Stomach smooth muscle (tissue), 2 donors: Measurements from ENCODE around the gene KRT1.

Experiments
- H3K27ac ChIP-seq: one replicate; pipeline ENCODE4 v1.7.0; 2013; ENCODE audit warnings: mild to moderate bottlenecking, low read length, inconsistent platforms
- H3K27me3 ChIP-seq, 2 donors: one replicate each; pipeline ENCODE4 v1.7.0; 2013; ENCODE audit warnings: low read length in 2 of 2; ENCODE audit not compliant: insufficient read depth in 2 of 2, control insufficient read depth in 1 of 2
- H3K36me3 ChIP-seq, 2 donors: one replicate each; pipeline ENCODE4 v1.7.0; 2013; ENCODE audit warnings: low read length in 2 of 2; ENCODE audit not compliant: control insufficient read depth in 2 of 2, insufficient read depth in 2 of 2
- H3K4me1 ChIP-seq: one replicate; pipeline ENCODE4 v1.7.0; 2013; ENCODE audit warnings: low read length; ENCODE audit not compliant: control insufficient read depth, insufficient read depth
- H3K4me3 ChIP-seq, 2 donors: one replicate each; pipeline ENCODE4 v1.7.0; 2013; ENCODE audit warnings: low read length in 2 of 2
- H3K9ac ChIP-seq, 2 donors: one replicate each; pipeline ENCODE4 v1.7.0; 2013; ENCODE audit warnings: low read length in 2 of 2, mild to moderate bottlenecking in 1 of 2
- H3K9me3 ChIP-seq, 2 donors: one replicate each; pipeline ENCODE4 v1.7.0; 2013; ENCODE audit warnings: low read length in 2 of 2; ENCODE audit not compliant: control insufficient read depth in 2 of 2
- donor health status: healthy.
- donor health status: Pancreatic carcinoma.

The KRT1 gene

DNA sequence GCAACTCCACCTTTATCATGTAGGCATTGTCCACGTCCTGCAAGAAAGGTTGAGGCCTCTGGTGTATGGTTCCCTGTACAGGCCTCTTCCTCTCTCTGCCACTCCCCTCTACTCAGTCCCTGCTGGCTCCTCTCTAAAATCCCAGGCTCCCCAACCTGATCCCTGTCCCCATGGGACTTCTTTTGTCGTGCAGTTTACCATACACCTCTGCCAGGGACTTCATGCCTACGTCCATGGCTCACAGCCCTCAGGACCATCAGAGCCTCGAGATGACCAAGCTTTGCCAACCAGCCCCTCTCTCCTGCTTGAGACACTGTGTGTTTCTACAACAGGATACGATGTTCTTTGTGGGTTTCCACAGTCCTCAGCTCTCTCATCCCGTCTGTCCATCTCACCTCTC lies 31.1 kb downstream of the KRT1 start:
- Histone ChIP-seq H3K9me3 (no peaks in the 10 kb centered on the region), H3K27ac (no peak overlapping the region), H3K4me1 (peaks cover 2% of the 10 kb centered on the region), H3K27me3 (peaks cover 0 to 2% of the 10 kb centered on the region in 2 donors), H3K4me3 (no peak overlapping the region), H3K36me3 (no peaks in the 10 kb centered on the region), H3K9ac (no peak overlapping the region)

GRCh38 chr12:52648012-52648550 lies 32.1 kb downstream of the KRT1 start:
- Histone ChIP-seq H3K4me1 (peaks cover 2% of the 10 kb centered on the region), H3K27me3 (peaks cover 0 to 7% of the 10 kb centered on the region in 2 donors), H3K4me3 (no peak overlapping the region), H3K36me3 (no peaks in the 10 kb centered on the region), H3K9me3 (no peaks in the 10 kb centered on the region), H3K9ac (no peak overlapping the region), H3K27ac (no peak overlapping the region)

- no peak overlapping the region for H3K27ac ChIP-seq
These were observed 32.6 kb downstream of the KRT1 start for GRCh38 chr12:52647601-52648000.

DNA sequence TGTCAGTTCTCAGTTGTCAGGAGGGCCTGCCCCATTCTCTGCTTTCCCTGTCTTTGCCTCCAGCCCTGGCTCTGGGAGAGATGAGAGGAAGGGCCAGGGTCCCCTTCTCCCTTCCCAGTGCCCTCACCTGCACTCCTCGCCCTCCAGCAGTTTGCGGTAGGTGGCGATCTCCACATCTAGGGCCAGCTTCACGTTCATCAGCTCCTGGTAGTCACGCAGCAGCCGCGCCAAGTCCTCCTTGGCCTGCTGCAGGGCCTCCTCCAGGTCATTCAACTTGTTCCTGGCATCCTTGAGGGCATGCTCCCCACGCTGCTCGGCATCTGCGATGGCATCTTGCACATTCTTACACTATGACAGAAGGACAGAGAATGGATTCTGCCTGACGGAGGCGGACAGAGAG lies 33.6 kb downstream of the KRT1 start:
- Histone ChIP-seq H3K27me3 (peaks cover 0 to 10% of the 10 kb centered on the region in 2 donors), H3K4me3 (no peak overlapping the region), H3K27ac (no peak overlapping the region), H3K9ac (no peak overlapping the region), H3K9me3 (no peaks in the 10 kb centered on the region), H3K4me1 (peaks cover 2% of the 10 kb centered on the region), H3K36me3 (no peaks in the 10 kb centered on the region)

More at GRCh38 chr12:52647601-52648000, 32.6 kb downstream of the KRT1 start:
- Histone ChIP-seq H3K4me1 (peaks cover 2% of the 10 kb centered on the region), H3K27me3 (peaks cover 0 to 7% of the 10 kb centered on the region in 2 donors), H3K9me3 (no peaks in the 10 kb centered on the region), H3K4me3 (no peak overlapping the region), H3K36me3 (no peaks in the 10 kb centered on the region), H3K9ac (no peak overlapping the region)

- Histone ChIP-seq H3K9me3 (no peaks in the 10 kb centered on the region), H3K4me3 (no peak overlapping the region)
These were observed 34.2 kb downstream of the KRT1 start for GRCh38 chr12:52645982-52646381.

GRCh38 chr12:52645120-52645761 lies 35.0 kb downstream of the KRT1 start:
- Histone ChIP-seq H3K27ac (no peak overlapping the region), H3K9ac (no peak overlapping the region), H3K27me3 (peaks cover 0 to 10% of the 10 kb centered on the region in 2 donors), H3K4me1 (no peaks in the 10 kb centered on the region), H3K9me3 (no peaks in the 10 kb centered on the region), H3K4me3 (no peak overlapping the region), H3K36me3 (no peaks in the 10 kb centered on the region)

More at GRCh38 chr12:52645982-52646381, 34.2 kb downstream of the KRT1 start:
- H3K36me3 ChIP-seq: no peaks in the 10 kb centered on the region
- no peak overlapping the region for H3K27ac ChIP-seq
- peaks cover 0 to 10% of the 10 kb centered on the region in 2 donors for H3K27me3 ChIP-seq
- peaks cover 2% of the 10 kb centered on the region for H3K4me1 ChIP-seq
- H3K9ac ChIP-seq: no peak overlapping the region

DNA sequence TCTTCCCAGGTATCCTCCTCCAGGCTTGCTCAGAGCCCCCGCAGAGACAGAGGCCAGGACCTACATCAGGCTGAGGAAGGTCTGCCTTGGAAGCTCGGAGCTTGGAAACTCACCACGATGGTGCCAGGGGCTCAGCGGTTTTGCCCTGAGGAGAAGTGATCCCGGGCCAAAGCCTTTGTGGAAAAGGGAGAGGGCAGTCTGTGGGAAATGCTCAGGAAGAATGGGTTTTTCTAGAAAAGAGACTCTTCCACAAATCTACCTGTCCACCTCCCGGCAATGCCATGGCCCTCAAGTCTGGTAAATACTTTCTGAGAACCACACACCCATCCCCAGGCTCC lies 36.2 kb downstream of the KRT1 start:
- H3K9me3 ChIP-seq: no peaks in the 10 kb centered on the region
- no peaks in the 10 kb centered on the region for H3K4me1 ChIP-seq
- no peak overlapping the region for H3K4me3 ChIP-seq
- no peak overlapping the region for H3K27ac ChIP-seq
- H3K36me3 ChIP-seq: no peaks in the 10 kb centered on the region
- no peak overlapping the region for H3K9ac ChIP-seq
- peaks cover 0 to 10% of the 10 kb centered on the region in 2 donors for H3K27me3 ChIP-seq

DNA sequence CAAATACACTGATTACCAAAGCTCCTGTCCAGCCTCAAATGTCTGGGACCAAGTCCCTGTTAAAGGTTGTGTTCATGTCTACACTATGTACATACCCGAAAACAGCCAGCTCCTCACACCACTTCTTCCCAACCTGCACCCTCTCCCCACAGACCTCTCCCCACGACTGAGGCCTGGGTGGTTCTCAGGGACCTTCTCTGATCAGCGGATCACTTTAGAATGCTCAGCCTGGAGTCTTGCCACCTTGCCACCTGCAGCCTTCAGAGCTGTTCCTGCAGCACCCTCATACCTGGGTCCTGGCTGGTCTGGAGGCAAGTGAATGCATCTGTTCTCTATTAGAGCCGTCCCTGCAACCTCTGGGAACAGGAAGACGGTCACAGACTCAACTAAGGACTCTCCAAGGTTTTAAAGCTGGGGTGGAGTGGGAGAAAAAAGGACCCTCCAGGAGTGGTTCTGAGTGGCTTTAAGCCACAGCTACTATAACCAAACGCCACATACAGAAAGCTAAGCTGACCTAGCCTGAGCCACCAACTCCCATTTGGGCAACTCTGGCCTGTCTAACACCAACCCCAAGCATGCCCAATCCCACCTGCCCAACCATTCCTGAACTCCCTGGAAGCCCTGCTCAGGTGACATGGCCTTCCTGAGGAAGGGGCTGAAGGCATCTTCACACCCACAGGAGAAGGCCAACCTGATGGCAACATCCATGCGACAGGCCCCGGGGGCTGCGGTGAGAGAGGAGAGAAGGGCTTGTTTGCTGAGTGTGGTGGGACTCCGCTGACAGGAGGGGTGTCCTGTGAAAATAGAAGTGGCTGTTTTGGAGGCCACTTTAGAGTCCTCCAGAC lies 36.8 kb downstream of the KRT1 start:
- Histone ChIP-seq H3K4me1 (no peaks in the 10 kb centered on the region), H3K27ac (no peak overlapping the region), H3K9ac (no peak overlapping the region), H3K36me3 (no peaks in the 10 kb centered on the region), H3K9me3 (no peaks in the 10 kb centered on the region), H3K27me3 (peaks cover 0 to 10% of the 10 kb centered on the region in 2 donors), H3K4me3 (no peak overlapping the region)

DNA sequence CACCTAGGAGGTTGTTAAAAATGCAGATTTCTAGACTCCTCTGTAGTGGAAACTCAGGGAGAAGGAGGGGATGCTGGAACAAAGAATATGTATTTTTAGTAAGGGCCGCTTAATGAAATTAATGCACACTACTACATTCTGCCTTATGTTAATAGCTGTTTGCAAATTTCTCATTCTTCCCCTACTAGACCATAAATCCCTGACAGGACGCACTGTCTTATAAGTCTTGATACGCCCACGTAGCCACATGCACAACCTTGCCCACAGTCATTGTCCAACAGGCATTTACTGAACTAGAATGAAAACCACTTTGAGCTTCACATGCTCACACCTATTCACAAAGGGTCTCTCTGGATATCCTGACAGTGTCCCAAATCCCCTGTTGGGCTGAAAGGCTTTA lies 38.7 kb downstream of the KRT1 start:
- Histone ChIP-seq H3K27ac (no peak overlapping the region), H3K36me3 (no peaks in the 10 kb centered on the region), H3K9ac (no peak overlapping the region), H3K9me3 (no peaks in the 10 kb centered on the region), H3K27me3 (peaks cover 0 to 10% of the 10 kb centered on the region in 2 donors), H3K4me1 (no peaks in the 10 kb centered on the region), H3K4me3 (no peak overlapping the region)

- H3K9ac ChIP-seq: no peak overlapping the region
- no peak overlapping the region for H3K27ac ChIP-seq
- H3K27me3 ChIP-seq: peaks cover 0 to 3% of the 10 kb centered on the region in 2 donors
- H3K36me3 ChIP-seq: no peaks in the 10 kb centered on the region
- H3K9me3 ChIP-seq: no peaks in the 10 kb centered on the region
- H3K4me3 ChIP-seq: no peak overlapping the region
- H3K4me1 ChIP-seq: peaks cover 4% of the 10 kb centered on the region
These were observed 42.9 kb downstream of the KRT1 start for GRCh38 chr12:52637299-52637698.
